Psoas muscle (tissue), 8 donors: ENCODE results near the gene BCAS1. TPM values are rescaled to one million over a fixed set of nuclear protein-coding genes. Genes with fewer than 3 reads are reported as not detected.

Experiments used
- ATAC-seq, 4 donors: fragments of 200-7000 bp; cut with Tn5 transposase; one replicate each; pipeline ENCODE4 v1.9.1; 2020; ENCODE audit warnings: moderate library complexity in 3 of 4, mild to moderate bottlenecking in 2 of 4
- DNase-seq, 2 donors: peaks; one replicate each; pipeline ENCODE4 v3.0.0-alpha.2; 2020
- H3K27ac ChIP-seq: fragments of 200-600 bp; one replicate; pipeline ENCODE4 v1.8.0; 2022
- H3K27me3 ChIP-seq, 3 donors: fragments of 200-600 bp in 1 of 3; one replicate each; pipeline versions ENCODE4 v1.6.1 to v1.8.0; 2013 to 2022; ENCODE audit warnings: low read length in 2 of 3, mild to moderate bottlenecking in 2 of 3, moderate library complexity in 1 of 3; ENCODE audit not compliant: insufficient read depth in 3 of 3
- H3K36me3 ChIP-seq, 2 donors: fragments of 200-600 bp in 1 of 2; one replicate each; pipeline versions ENCODE4 v1.6.1 to v1.8.0; 2013 to 2022; ENCODE audit warnings: low read depth in 1 of 2, mild to moderate bottlenecking in 1 of 2, moderate library complexity in 1 of 2; ENCODE audit not compliant: insufficient read depth in 1 of 2
- H3K4me1 ChIP-seq: fragments of 200-600 bp; one replicate; pipeline ENCODE4 v1.8.0; 2022
- H3K4me3 ChIP-seq: fragments of 200-600 bp; one replicate; pipeline ENCODE4 v1.8.0; 2022; ENCODE audit warnings: mild to moderate bottlenecking
- H3K9me3 ChIP-seq: fragments of 200-600 bp; one replicate; pipeline ENCODE4 v1.8.0; 2022
- CTCF ChIP-seq: fragments of 200-600 bp; IDR thresholded peaks from one replicate; pipeline ENCODE4 v1.8.0; 2022; ENCODE audit warnings: antibody characterized with exemption
- WGBS, 3 donors: extraction: QIAGEN DNeasy Blood & Tissue Kit; methylation state at CpG; one replicate each; pipeline versions ENCODE4 v1.1.6 to v1.1.7; 2013; 5-methylcytosine and 5-hydroxymethylcytosine counted together
- intact Hi-C, 2 donors: fragments of 100-400 bp; cut with DNase I; formaldehyde crosslinking; loops; one replicate each; pipeline versions ENCODE4 v1.11.0 to v1.14.2; 2022
- polyA plus RNA-seq, 3 donors: library from polyadenylated mRNA; stranded (reverse); fragments of 200-250 nt; gene quantifications; one replicate each; pipeline ENCODE4 v1.2.3, GENCODE V29; 2013
- total RNA-seq, 4 donors: library from RNA; stranded (reverse); fragmentation: NEBNext Ultra II Directional in 2 of 4; extraction: Animal tissue kit (Norgen Biotek cat#: 25700) in 2 of 4; gene quantifications; one replicate each; pipeline versions ENCODE4 v1.2.1 to v1.2.4, GENCODE V29; 2021 to 2023
- donor health status: healthy with polysubstance abuse.
- donor health status: DM: no; HTN: no; CAD: no; lungs with moderate emphysema.
- donor health status: Bipolar disorder and iron deficiency.
- donor health status: healthy.
- donor health status: DM: yes; HTN: yes; CAD: no.
- donor health status: DM: no; HTN: no; CAD: no.
- donor health status: DM: no; HTN: no; CAD: no.
- donor health status: DM: yes; HTN: yes; CAD: no.

The BCAS1 gene
- total and polyA plus RNA-seq, 7 donors, result 0.01 to 0.26 (median 0.16) TPM; not detected in 2

GRCh38 chr20:53900380-53900999 is 169.9 kb downstream of the BCAS1 start:
- TF ChIP-seq CTCF, result no peak
- Histone ChIP-seq H3K4me3 (no peak overlapping the region), H3K27me3 (no peaks in the 10 kb centered on the region), H3K27ac (peak overlapping the region; percentile 60), H3K4me1 (peaks cover 14% of the 10 kb centered on the region), H3K36me3 (no peaks in the 10 kb centered on the region), H3K9me3 (no peaks in the 10 kb centered on the region)
- DNase-seq (no peak), ATAC-seq (peak in 1 of 4 donors; percentile 22)
- WGBS, 3 donors, result 31 to 37% (median 33%) methylated on average over 4 of the region's 4 CpGs
- intact Hi-C loops, result no loop called here

DNA sequence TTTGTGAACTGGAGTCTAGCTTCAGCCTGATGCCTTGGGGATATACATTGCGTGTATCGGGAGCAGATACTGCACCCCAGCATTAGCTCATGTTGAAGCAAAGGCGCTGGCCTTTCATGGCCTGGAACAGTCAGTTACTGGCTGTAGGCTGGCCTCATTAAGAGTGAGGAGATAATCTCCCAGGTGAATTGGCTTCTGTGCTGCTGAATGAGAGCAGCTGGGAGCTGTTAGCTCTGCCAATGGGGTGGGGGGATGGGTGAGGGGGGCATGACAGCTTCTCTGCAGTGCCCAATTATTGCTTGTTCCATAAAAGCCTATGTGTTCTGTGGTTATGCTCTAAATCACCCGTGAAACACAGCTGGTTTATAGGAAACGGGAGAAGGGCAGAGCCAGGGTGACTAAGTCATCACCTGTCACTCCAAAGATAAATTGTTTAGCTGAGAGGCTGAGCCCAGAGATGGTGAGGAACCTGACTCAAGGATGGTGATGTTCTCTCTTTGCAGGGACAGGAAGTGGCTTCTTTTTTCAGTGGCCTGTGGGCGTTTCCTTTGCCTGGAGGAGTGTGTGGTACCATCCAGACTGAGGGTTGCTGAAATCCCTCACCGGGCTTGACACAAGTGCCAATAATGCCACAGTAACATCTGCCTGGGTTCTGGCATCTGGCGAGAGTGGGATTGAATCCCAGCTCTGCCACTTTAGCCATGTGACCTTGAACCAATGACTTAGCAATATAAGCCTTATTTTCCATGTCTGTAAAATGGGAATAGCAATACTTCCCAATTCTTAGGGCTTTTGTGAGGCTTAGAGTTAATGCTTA is 170.8 kb downstream of the BCAS1 start:
- H3K4me3 ChIP-seq, result no peak overlapping the region
- no peaks in the 10 kb centered on the region for H3K27me3 ChIP-seq
- TF ChIP-seq CTCF, result no peak
- H3K4me1 ChIP-seq, result peaks cover 14% of the 10 kb centered on the region
- intact Hi-C loops, result no loop called here
- H3K9me3 ChIP-seq, result no peaks in the 10 kb centered on the region
- 17 to 25% (median 22%) methylated on average over 8 of the region's 8 CpGs for WGBS, 3 donors
- DNase-seq, result peak in 1 of 2 donors; percentile 26
- H3K36me3 ChIP-seq, result no peaks in the 10 kb centered on the region
- ATAC-seq, result peak; percentile 82 to 93 (median 88)
- peak overlapping the region; percentile 30 for H3K27ac ChIP-seq

DNA sequence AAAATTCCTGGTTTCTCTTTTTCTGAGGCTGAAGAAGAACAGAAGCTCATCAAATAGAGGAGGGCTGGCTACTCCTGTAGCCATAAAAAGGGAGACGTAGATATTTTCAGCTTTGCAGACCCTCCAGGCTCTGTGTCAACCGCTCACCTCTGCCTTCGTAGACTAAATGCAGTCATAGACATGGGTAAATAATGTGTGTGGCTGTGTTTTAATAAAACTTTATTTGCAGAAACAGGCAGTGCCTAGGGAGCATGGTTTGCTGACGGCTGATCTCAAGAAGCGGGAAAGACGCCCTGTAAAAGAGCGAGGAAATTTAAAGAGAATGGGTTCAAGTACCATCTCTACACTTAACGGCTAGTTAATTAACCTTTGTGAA is 171.8 kb downstream of the BCAS1 start:
- no peak for TF ChIP-seq CTCF
- Histone ChIP-seq H3K27me3 (no peaks in the 10 kb centered on the region), H3K9me3 (no peaks in the 10 kb centered on the region), H3K36me3 (no peaks in the 10 kb centered on the region), H3K27ac (no peak overlapping the region), H3K4me3 (no peak overlapping the region), H3K4me1 (peaks cover 14% of the 10 kb centered on the region)
- WGBS, 3 donors, result 92 to 94% (median 93%) methylated on average over 8 of the region's 8 CpGs
- intact Hi-C loops, result no loop called here
- ATAC-seq, result no peak
- DNase-seq, result no peak

GRCh38 chr20:53897884-53898555 is 172.4 kb downstream of the BCAS1 start:
- Histone ChIP-seq H3K27me3 (no peaks in the 10 kb centered on the region), H3K9me3 (no peaks in the 10 kb centered on the region), H3K4me1 (peaks cover 14% of the 10 kb centered on the region), H3K36me3 (no peaks in the 10 kb centered on the region), H3K4me3 (no peak overlapping the region), H3K27ac (no peak overlapping the region)
- intact Hi-C loops, result no loop called here
- WGBS, 3 donors, result 76 to 82% (median 81%) methylated on average over 9 of the region's 9 CpGs
- no peak for ATAC-seq
- DNase-seq, result no peak
- TF ChIP-seq CTCF, result no peak
